Sigmoid colon (tissue), 7 donors: ENCODE data around the gene USP13. TPM values are rescaled to one million over a fixed set of nuclear protein-coding genes. Genes with fewer than 3 reads are reported as not detected.

ENCODE experiments used
- DNase-seq: peaks from one replicate; pipeline ENCODE4 v3.0.0-alpha.2; 2019
- H3K27ac ChIP-seq, 4 donors: fragments of 200-600 bp; sonication (generic); one replicate each; pipeline ENCODE4 v1.5.1; 2016 to 2019; ENCODE audit warnings: mild to moderate bottlenecking in 1 of 4
- H3K27me3 ChIP-seq, 3 donors: fragments of 200-600 bp; sonication (generic); one replicate each; pipeline ENCODE4 v1.5.1; 2019; ENCODE audit warnings: mild to moderate bottlenecking in 1 of 3
- H3K36me3 ChIP-seq, 4 donors: fragments of 200-600 bp; sonication (generic); one replicate each; pipeline ENCODE4 v1.5.1; 2016 to 2019
- H3K4me1 ChIP-seq, 4 donors: fragments of 200-600 bp; sonication (generic); one replicate each; pipeline ENCODE4 v1.5.1; 2017 to 2019
- H3K4me3 ChIP-seq, 4 donors: fragments of 200-600 bp; sonication (generic); one replicate each; pipeline ENCODE4 v1.5.1; 2017 to 2019; ENCODE audit warnings: mild to moderate bottlenecking in 2 of 4, moderate library complexity in 1 of 4
- H3K9me3 ChIP-seq, 4 donors: fragments of 200-600 bp in 3 of 4; sonication (generic) in 3 of 4; one replicate each; pipeline versions ENCODE4 v1.5.1 to v1.6.1; 2013 to 2019
- EP300 ChIP-seq, 4 donors: sonication (generic); formaldehyde crosslinking; IDR thresholded peaks; one replicate each; pipeline ENCODE4 v1.6.1; 2017; ENCODE audit warnings: antibody characterized with exemption in 4 of 4
- POLR2A ChIP-seq, 2 donors: fragments of 450-650 bp; IDR thresholded peaks; one replicate each; pipeline ENCODE4 v1.6.1; 2016; ENCODE audit warnings: antibody characterized with exemption in 2 of 2, mild to moderate bottlenecking in 2 of 2, moderate library complexity in 2 of 2
- POLR2AphosphoS5 ChIP-seq, 4 donors: sonication (generic); formaldehyde crosslinking; IDR thresholded peaks; one replicate each; pipeline ENCODE4 v1.6.1; 2017; ENCODE audit warnings: antibody characterized with exemption in 4 of 4
- WGBS, 2 donors: extraction: QIAGEN DNeasy Blood & Tissue Kit; methylation state at CpG; one replicate each; pipeline ENCODE4 v1.1.7; 2013; 5-methylcytosine and 5-hydroxymethylcytosine counted together
- intact Hi-C: fragments of 100-400 bp; cut with DNase I; formaldehyde crosslinking; loops from one replicate; pipeline ENCODE4 v1.15.1; 2023
- polyA plus RNA-seq, 3 donors: library from polyadenylated mRNA; stranded (reverse); fragments of 200-250 nt; gene quantifications; one replicate each; pipeline ENCODE4 v1.2.3, GENCODE V29; 2013
- total RNA-seq, 4 donors: library from RNA; depleted of rRNA; stranded (reverse); fragments of >200 nt; gene quantifications; one replicate each; pipeline ENCODE4 v1.1.0, GENCODE V29; 2016
- TF ChIP-seq, protein P1 (sequence below), 4 experiments: fragments of 450-650 bp in 3 of 4; fragments of 200-600 bp in 1 of 4; IDR thresholded peaks; one replicate each; pipeline ENCODE4 v1.5.1; 2016 to 2019; ENCODE audit warnings: antibody characterized with exemption in 4 of 4, mild to moderate bottlenecking in 3 of 4, moderate library complexity in 2 of 4
- donor health status: healthy with polysubstance abuse.
- donor health status: Bipolar disorder and iron deficiency.
- donor health status: healthy.

USP13 gene
- total and polyA plus RNA-seq, 7 donors = 0.69 to 11.1 (median 7.2) TPM

DNA sequence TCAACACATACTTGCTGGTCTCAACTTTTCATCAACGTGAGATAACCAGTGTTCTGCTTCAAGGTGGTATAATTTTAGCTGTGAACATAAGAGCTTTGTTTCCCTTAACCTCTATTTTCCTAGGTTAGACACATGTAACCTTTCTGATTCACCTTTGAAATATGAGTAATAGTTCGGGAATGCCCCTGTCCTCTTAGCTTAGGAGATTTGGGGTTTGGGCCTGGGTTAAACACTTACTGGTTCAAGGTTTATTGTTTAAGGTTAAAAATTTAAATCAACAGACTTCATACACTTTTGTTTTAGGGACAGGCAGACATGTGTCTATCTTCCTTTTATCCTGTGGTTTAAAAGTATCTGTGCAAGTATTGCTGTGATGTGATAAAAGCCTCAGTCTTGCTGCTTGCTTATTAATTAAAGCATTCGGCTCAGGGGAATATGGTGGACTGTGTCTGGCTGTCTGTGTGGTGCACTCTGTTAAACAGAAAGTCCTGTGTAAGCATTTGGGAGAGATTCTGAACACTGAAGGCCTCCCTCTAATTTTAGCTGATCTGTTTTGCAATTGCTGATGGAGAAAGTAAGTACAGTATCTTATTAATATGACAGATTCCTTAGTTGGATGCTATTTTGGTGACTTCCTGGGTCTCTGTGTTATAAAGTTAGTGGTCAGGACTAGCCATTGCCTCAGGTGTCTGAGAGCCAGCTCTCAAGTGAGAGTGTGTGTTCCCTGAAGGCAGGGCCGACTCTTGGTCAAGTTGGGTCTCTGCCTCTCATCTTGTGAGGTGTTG, 81.8 kb downstream of the USP13 start:
- no peaks in the 10 kb centered on the region for H3K9me3 ChIP-seq
- H3K27me3 ChIP-seq = no peaks in the 10 kb centered on the region
- peaks cover 0 to 40% (median 7%) of the 10 kb centered on the region in 4 donors for H3K36me3 ChIP-seq
- intact Hi-C loops = no loop called here
- 90 to 94% methylated on average over 4 of the region's 4 CpGs for WGBS, 2 donors
- DNase-seq = no peak
- no peak overlapping the region for H3K27ac ChIP-seq
- TF ChIP-seq, protein P1, sequence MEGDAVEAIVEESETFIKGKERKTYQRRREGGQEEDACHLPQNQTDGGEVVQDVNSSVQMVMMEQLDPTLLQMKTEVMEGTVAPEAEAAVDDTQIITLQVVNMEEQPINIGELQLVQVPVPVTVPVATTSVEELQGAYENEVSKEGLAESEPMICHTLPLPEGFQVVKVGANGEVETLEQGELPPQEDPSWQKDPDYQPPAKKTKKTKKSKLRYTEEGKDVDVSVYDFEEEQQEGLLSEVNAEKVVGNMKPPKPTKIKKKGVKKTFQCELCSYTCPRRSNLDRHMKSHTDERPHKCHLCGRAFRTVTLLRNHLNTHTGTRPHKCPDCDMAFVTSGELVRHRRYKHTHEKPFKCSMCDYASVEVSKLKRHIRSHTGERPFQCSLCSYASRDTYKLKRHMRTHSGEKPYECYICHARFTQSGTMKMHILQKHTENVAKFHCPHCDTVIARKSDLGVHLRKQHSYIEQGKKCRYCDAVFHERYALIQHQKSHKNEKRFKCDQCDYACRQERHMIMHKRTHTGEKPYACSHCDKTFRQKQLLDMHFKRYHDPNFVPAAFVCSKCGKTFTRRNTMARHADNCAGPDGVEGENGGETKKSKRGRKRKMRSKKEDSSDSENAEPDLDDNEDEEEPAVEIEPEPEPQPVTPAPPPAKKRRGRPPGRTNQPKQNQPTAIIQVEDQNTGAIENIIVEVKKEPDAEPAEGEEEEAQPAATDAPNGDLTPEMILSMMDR (IDR thresholded peaks at IDR 0.05) = no peak
- no peak for TF ChIP-seq POLR2AphosphoS5 (IDR thresholded peaks at IDR 0.05)
- no peak for TF ChIP-seq EP300 (IDR thresholded peaks at IDR 0.05)
- no peak for TF ChIP-seq POLR2A (IDR thresholded peaks at IDR 0.05)
- no peak overlapping the region for H3K4me3 ChIP-seq
- no peaks in the 10 kb centered on the region for H3K4me1 ChIP-seq

DNA sequence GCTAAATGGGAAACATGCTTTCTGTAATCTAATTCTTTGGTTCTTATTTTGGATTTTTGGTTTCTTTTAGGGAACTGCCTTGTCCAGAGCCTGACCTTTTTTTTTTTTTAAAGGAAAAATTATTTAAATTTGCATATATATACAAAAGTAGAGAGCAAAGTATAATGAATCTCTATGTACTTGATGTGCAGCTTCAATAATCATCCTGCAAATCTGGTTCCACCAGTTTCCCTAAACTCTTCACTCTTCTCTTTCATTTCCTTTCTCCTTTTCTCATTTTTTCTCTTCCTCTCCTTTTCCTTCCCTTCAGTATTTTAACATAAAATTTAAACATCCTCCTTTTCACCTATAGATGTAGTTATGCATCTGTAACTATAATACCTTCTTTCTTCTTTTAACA, 82.5 kb downstream of the USP13 start:
- no peak overlapping the region for H3K27ac ChIP-seq
- no peak for TF ChIP-seq POLR2AphosphoS5 (IDR thresholded peaks at IDR 0.05)
- TF ChIP-seq POLR2A (IDR thresholded peaks at IDR 0.05) = no peak
- no peak for TF ChIP-seq EP300 (IDR thresholded peaks at IDR 0.05)
- TF ChIP-seq, protein P1 (IDR thresholded peaks at IDR 0.05) = no peak
- DNase-seq = no peak
- H3K4me3 ChIP-seq = no peak overlapping the region
- no peaks in the 10 kb centered on the region for H3K27me3 ChIP-seq
- intact Hi-C loops = no loop called here
- H3K9me3 ChIP-seq = no peaks in the 10 kb centered on the region
- H3K36me3 ChIP-seq = peaks cover 0 to 38% (median 6%) of the 10 kb centered on the region in 4 donors
- H3K4me1 ChIP-seq = no peaks in the 10 kb centered on the region

DNA sequence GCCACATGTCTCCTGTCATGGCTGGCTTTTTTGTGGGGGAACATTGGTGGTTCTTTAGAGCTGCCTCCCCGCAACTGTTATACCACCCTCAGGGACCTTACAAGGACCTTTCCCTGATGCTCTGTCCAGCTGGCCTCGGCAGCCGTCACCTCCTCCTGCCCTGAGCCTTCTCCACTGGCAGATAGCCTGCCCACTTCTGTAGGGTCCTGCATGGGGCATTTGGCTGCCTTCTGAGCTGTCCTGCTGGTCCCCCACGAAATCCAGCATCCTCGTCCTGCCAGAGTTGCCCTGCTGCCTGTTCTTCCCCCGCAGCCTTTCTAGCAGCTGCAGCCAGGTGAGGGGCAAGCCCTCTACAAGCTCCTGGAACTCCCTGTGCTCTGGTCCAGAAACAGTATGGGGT, 86.2 kb downstream of the USP13 start:
- no peaks in the 10 kb centered on the region for H3K27me3 ChIP-seq
- WGBS, 2 donors = 94 to 98% methylated on average over 6 of the region's 6 CpGs
- DNase-seq = no peak
- H3K9me3 ChIP-seq = no peaks in the 10 kb centered on the region
- peaks cover 0 to 32% (median 4%) of the 10 kb centered on the region in 4 donors for H3K36me3 ChIP-seq
- intact Hi-C loops = no loop called here
- TF ChIP-seq, protein P1 (IDR thresholded peaks at IDR 0.05) = no peak
- TF ChIP-seq EP300 (IDR thresholded peaks at IDR 0.05) (no peak), POLR2AphosphoS5 (IDR thresholded peaks at IDR 0.05) (no peak), POLR2A (IDR thresholded peaks at IDR 0.05) (no peak)
- no peak overlapping the region for H3K4me3 ChIP-seq
- no peaks in the 10 kb centered on the region for H3K4me1 ChIP-seq
- H3K27ac ChIP-seq = no peak overlapping the region

DNA sequence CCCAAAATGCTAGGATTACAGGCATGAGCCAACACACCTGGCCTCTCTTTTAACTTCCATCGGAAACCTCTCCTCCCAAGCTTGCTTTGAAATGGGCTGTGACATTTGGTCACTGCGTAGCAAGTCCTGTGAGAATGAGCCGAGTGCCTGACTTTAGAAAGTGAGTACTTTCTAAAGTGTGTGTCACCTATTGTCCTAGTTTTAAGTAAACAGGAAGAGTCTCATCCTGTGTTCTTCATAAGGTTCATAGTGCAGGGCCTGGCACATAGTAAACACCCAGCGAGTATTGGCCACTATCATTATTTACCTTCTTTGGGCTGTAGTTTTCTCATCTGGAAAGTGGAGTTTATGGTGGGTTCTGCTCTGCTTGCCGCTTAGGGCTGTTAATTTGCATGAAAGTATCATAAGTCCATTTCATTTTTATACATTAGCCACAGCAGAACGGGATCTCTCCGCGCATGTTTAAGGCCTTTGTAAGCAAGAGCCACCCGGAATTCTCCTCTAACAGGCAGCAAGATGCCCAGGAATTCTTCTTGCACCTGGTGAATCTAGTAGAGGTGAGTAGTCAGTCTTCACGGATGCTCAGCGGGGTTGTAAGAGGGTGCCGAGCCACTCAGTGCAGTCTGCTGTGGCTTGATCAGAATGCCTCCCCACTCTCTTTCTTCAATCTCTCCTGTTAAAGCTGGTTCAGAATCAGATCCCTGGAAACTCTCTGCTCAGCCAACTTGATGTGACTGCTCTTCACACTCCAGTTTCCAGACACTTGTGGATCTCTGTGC, 87.2 kb downstream of the USP13 start:
- no peak for TF ChIP-seq POLR2AphosphoS5 (IDR thresholded peaks at IDR 0.05)
- TF ChIP-seq POLR2A (IDR thresholded peaks at IDR 0.05) = no peak
- TF ChIP-seq, protein P1 (IDR thresholded peaks at IDR 0.05) = no peak
- no peak for TF ChIP-seq EP300 (IDR thresholded peaks at IDR 0.05)
- intact Hi-C loops = no loop called here
- Histone ChIP-seq H3K4me3 (no peak overlapping the region), H3K27me3 (no peaks in the 10 kb centered on the region), H3K9me3 (no peaks in the 10 kb centered on the region), H3K36me3 (peaks cover 0 to 39% (median 6%) of the 10 kb centered on the region in 4 donors), H3K4me1 (no peaks in the 10 kb centered on the region), H3K27ac (no peak overlapping the region)
- DNase-seq = no peak
- WGBS, 2 donors = 77 to 87% methylated on average over 12 of the region's 12 CpGs
